ENCODE results near the gene NLGN3.

NLGN3 gene

DNA sequence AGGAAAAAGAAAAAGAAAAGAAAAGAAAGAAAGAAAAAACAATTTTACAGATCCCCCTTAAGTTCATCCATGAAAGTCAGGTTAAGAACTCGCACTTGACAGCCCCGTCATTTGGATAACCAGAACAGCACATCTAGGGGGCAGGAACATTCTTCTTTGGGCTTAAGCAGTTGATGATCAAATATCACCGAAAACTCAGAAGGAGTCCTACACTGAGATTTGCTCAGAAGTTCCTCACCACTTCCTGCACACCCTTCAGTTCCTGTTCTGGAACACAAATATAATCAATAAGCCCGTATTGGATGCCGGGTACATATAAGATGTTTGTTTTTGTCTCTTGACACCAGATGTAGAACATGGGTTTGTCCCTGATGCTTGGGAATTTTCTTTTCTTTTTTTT is 14.7 kb downstream of the NLGN3 start:
- TF ChIP-seq, protein P1, sequence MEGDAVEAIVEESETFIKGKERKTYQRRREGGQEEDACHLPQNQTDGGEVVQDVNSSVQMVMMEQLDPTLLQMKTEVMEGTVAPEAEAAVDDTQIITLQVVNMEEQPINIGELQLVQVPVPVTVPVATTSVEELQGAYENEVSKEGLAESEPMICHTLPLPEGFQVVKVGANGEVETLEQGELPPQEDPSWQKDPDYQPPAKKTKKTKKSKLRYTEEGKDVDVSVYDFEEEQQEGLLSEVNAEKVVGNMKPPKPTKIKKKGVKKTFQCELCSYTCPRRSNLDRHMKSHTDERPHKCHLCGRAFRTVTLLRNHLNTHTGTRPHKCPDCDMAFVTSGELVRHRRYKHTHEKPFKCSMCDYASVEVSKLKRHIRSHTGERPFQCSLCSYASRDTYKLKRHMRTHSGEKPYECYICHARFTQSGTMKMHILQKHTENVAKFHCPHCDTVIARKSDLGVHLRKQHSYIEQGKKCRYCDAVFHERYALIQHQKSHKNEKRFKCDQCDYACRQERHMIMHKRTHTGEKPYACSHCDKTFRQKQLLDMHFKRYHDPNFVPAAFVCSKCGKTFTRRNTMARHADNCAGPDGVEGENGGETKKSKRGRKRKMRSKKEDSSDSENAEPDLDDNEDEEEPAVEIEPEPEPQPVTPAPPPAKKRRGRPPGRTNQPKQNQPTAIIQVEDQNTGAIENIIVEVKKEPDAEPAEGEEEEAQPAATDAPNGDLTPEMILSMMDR (IDR thresholded peaks at IDR 0.05; ENCODE audit: insufficient read depth, missing control alignments) = no peak
- DNase-seq (ENCODE audit: insufficient read length, low spot score) = no peak
- no peak for FAIRE-seq

GRCh38 chrX:71160475-71160874 is 15.8 kb downstream of the NLGN3 start:
- FAIRE-seq = no peak
- no peak for DNase-seq (ENCODE audit: insufficient read length, low spot score)
- TF ChIP-seq, protein P1 (IDR thresholded peaks at IDR 0.05; ENCODE audit: insufficient read depth, missing control alignments) = no peak

DNA sequence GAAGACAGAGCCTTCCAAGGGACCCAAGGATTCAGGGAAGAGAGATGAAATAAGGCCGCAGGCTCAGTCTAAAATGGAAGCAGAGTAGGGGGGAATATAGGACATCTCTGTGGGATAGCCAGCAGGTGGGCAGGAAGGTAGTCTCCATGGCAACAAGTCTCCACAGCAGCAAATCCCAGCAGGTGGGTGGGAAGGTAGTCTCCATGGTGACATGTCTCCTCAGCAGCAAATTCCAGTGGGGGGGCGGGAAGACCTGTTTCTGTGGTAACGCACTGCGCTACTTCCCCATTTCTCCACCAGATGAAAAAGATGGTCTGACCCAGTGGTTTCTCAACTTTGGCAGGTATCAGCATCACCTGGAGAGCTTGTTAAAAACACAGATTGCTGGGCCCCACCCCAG is 18.3 kb downstream of the NLGN3 start:
- DNase-seq (ENCODE audit: insufficient read length, low spot score) (no peak), FAIRE-seq (no peak)
- TF ChIP-seq, protein P1 (IDR thresholded peaks at IDR 0.05; ENCODE audit: insufficient read depth, missing control alignments) = no peak

- TF ChIP-seq, protein P1 (IDR thresholded peaks at IDR 0.05; ENCODE audit: insufficient read depth, missing control alignments) = no peak
- FAIRE-seq = no peak
- DNase-seq (ENCODE audit: insufficient read length, low spot score) = no peak
These were observed 19.4 kb downstream of the NLGN3 start for GRCh38 chrX:71164071-71164470.

- TF ChIP-seq, protein P1 (IDR thresholded peaks at IDR 0.05; ENCODE audit: insufficient read depth, missing control alignments) = no peak
- FAIRE-seq = no peak
- no peak for DNase-seq (ENCODE audit: insufficient read length, low spot score)
These were observed 21.8 kb downstream of the NLGN3 start for GRCh38 chrX:71166461-71166860.

- DNase-seq (ENCODE audit: insufficient read length, low spot score) = no peak
- FAIRE-seq = no peak
- TF ChIP-seq, protein P1 (IDR thresholded peaks at IDR 0.05; ENCODE audit: insufficient read depth, missing control alignments) = no peak
These were observed 22.6 kb downstream of the NLGN3 start for GRCh38 chrX:71167031-71167781.

DNA sequence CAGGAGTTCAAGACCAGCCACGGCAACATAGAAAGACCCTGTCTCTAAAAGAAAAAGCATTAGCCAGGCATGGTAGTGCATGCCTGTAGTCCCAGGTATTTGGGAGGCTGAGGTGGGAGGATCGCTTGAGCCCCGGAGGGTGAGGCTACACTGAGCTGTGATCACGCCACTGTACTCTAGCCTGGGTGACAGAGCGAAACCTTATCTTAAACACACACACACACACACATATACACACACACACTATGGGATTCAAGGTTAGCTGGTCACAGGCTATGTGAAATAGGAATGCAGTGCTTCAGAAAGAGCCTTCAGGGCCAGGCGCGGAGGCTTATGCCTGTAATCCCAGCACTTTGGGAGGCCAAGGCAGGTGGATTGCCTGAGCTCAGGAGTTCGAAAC is 23.5 kb downstream of the NLGN3 start:
- TF ChIP-seq, protein P1 (IDR thresholded peaks at IDR 0.05; ENCODE audit: insufficient read depth, missing control alignments) = no peak
- DNase-seq (ENCODE audit: insufficient read length, low spot score) (no peak), FAIRE-seq (no peak)

Data from D721Med (cell line).